ENCODE measurements around the gene ITGA6. TPM values are rescaled to one million over a fixed set of nuclear protein-coding genes. Genes with fewer than 3 reads are reported as not detected.

Gene ITGA6
- total RNA-seq, 2 donors from 2014 or later, result 90.0 to 210 TPM

DNA sequence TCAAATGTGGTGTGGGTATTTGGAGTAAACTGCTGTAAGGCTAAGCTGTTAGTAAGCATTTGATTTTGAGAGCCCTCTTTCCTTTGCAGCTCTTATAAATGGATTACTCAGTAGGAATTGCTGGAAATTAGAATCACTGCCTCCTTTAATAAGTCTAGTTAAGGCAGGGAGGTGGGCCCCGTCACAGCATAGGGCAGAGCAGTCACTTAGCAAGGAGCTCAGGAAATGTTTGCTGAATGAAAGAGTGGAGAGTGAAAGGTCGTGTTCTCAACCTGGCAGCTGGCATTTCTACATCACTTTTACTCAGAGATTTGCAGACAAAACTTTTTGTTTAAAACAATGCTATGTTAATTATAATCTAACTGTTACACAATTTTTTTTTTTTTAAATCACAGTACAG is 25.5 kb downstream of the ITGA6 start:
- H3K9me3 ChIP-seq, result no peaks in the 10 kb centered on the region
- peaks cover 51% of the 10 kb centered on the region for H3K4me1 ChIP-seq
- no peaks in the 10 kb centered on the region for H3K27me3 ChIP-seq
- intact Hi-C loops (cut with DNase I), result loop anchor here (5.0 kb wide), 1 partner anchor 271 kb away; no protein-coding TSS in a partner anchor
- H3K36me3 ChIP-seq (replicated peaks in 1 of 2; ENCODE audit: insufficient read depth in 1 of 2, low read depth in 2 of 2), result no peaks in the 10 kb centered on the region
- ATAC-seq (no peak), DNase-seq (no peak)
- WGBS, 2 donors, result 43 to 51% methylated on average over 2 of the region's 2 CpGs
- no peak overlapping the region for H3K27ac ChIP-seq
- H3K4me3 ChIP-seq, result no peak overlapping the region
- TF ChIP-seq POLR2A (IDR thresholded peaks at IDR 0.05), result no peak
- TF ChIP-seq, protein P1, sequence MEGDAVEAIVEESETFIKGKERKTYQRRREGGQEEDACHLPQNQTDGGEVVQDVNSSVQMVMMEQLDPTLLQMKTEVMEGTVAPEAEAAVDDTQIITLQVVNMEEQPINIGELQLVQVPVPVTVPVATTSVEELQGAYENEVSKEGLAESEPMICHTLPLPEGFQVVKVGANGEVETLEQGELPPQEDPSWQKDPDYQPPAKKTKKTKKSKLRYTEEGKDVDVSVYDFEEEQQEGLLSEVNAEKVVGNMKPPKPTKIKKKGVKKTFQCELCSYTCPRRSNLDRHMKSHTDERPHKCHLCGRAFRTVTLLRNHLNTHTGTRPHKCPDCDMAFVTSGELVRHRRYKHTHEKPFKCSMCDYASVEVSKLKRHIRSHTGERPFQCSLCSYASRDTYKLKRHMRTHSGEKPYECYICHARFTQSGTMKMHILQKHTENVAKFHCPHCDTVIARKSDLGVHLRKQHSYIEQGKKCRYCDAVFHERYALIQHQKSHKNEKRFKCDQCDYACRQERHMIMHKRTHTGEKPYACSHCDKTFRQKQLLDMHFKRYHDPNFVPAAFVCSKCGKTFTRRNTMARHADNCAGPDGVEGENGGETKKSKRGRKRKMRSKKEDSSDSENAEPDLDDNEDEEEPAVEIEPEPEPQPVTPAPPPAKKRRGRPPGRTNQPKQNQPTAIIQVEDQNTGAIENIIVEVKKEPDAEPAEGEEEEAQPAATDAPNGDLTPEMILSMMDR (IDR thresholded peaks at IDR 0.05), result no peak

DNA sequence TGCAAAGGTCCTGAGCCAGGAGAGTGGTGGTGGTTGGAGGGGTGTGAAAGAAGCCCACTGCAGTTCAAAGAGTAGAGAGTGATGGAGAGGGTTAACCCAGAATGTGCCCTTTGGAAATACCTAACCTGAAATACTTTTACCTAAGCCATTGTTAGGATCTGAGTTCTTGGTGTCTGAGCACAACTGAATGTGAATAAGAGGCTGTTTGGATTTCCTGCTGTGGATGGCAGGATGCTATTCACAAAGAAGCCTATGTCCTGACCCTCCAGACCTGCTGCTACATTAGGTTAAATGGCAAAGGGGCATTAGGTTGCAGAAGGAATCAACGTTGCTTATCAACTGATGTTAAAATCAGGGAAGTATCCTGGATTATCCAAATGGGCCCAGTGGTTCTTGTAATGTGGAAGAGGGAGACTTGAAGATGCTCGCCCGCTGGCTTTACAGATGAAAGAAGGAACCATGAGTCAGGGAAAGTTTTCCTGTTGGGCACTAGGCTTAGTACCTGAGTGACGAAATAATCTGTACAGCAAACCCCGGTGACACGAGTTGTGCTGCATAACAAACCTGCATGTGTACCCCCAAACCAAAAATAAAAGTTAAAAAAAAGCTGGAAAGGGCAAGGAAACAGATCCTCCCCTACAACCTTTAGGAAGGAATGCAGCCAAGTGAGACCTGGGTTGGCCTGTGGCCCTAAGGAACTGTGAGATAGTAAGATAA is 27.2 kb downstream of the ITGA6 start:
- intact Hi-C loops (cut with DNase I), result loop anchor here (5.0 kb wide), 1 partner anchor 272 kb away; no protein-coding TSS in a partner anchor
- 40 to 47% methylated on average over 6 of the region's 6 CpGs for WGBS, 2 donors
- ATAC-seq, result peak; percentile 43
- Histone ChIP-seq H3K4me1 (peaks cover 43% of the 10 kb centered on the region), H3K4me3 (no peak overlapping the region), H3K27me3 (no peaks in the 10 kb centered on the region), H3K27ac (peak overlapping the region; percentile 12 to 49 (median 36)), H3K36me3 (replicated peaks in 1 of 2; ENCODE audit: insufficient read depth in 1 of 2, low read depth in 2 of 2) (no peaks in the 10 kb centered on the region), H3K9me3 (no peaks in the 10 kb centered on the region)
- no peak for DNase-seq
- TF ChIP-seq, protein P1 (IDR thresholded peaks at IDR 0.05), result no peak
- no peak for TF ChIP-seq POLR2A (IDR thresholded peaks at IDR 0.05)

DNA sequence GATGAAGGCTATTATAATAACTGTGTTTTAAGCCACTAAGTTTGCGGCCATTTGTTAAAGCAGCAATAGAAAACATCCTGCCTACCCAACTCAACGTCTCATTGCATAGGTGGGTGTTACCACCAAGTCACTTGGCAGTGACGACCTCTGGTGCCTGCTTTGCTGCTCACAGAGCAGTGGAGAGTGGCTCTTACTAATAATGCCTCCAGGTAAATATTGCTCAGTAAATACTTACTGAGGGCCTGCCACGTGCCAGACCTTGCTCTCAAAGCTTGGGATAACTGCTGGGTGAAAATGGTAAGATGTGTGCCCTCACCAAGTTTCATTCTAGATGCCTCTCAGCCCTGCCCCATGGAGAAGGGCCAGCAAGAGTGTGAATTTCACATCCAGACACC is 27.7 kb downstream of the ITGA6 start:
- peak; percentile 59 for ATAC-seq
- intact Hi-C loops (cut with DNase I), result no loop called here
- no peak overlapping the region for H3K4me3 ChIP-seq
- peak; percentile 19 to 62 (median 46) for DNase-seq
- TF ChIP-seq POLR2A (IDR thresholded peaks at IDR 0.05), result no peak
- TF ChIP-seq, protein P1 (IDR thresholded peaks at IDR 0.05), result no peak
- peak overlapping the region; percentile 12 to 49 (median 36) for H3K27ac ChIP-seq
- H3K9me3 ChIP-seq, result no peaks in the 10 kb centered on the region
- peaks cover 48% of the 10 kb centered on the region for H3K4me1 ChIP-seq
- H3K27me3 ChIP-seq, result no peaks in the 10 kb centered on the region
- no peaks in the 10 kb centered on the region for H3K36me3 ChIP-seq (replicated peaks in 1 of 2; ENCODE audit: insufficient read depth in 1 of 2, low read depth in 2 of 2)
- 18 to 28% methylated on average over 3 to 4 of the region's 4 CpGs for WGBS, 2 donors

DNA sequence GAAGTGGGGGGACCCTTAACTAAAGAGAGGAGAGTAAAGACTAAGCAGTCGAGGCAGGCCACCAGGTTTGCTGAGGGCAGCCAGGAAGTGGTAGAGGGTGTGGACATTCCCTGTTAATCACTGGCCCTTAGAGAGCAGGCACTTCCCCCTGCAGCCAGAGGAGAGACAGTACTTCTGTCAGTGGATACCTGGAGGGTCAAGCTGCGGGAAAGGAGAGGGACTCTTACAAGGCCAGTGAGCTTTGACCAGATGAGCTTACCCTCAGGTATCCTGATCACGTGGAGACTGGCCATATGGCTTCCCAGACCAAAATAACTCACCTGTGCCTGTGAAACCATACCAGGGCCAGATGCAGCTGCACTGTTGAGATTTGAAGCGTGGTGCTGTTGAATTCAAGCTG is 28.6 kb downstream of the ITGA6 start:
- no peak for DNase-seq
- Histone ChIP-seq H3K9me3 (no peaks in the 10 kb centered on the region), H3K36me3 (replicated peaks in 1 of 2; ENCODE audit: insufficient read depth in 1 of 2, low read depth in 2 of 2) (no peaks in the 10 kb centered on the region), H3K4me1 (peaks cover 55% of the 10 kb centered on the region), H3K27me3 (no peaks in the 10 kb centered on the region), H3K27ac (peak overlapping the region; percentile 17 to 44 (median 28)), H3K4me3 (no peak overlapping the region)
- intact Hi-C loops (cut with DNase I), result no loop called here
- TF ChIP-seq, protein P1 (IDR thresholded peaks at IDR 0.05), result peak in 4 of 7 experiments; percentile 10 to 14 (median 11)
- no peak for TF ChIP-seq POLR2A (IDR thresholded peaks at IDR 0.05)
- WGBS, 2 donors, result 20 to 28% methylated on average over 4 of the region's 4 CpGs
- ATAC-seq, result peak; percentile 27

DNA sequence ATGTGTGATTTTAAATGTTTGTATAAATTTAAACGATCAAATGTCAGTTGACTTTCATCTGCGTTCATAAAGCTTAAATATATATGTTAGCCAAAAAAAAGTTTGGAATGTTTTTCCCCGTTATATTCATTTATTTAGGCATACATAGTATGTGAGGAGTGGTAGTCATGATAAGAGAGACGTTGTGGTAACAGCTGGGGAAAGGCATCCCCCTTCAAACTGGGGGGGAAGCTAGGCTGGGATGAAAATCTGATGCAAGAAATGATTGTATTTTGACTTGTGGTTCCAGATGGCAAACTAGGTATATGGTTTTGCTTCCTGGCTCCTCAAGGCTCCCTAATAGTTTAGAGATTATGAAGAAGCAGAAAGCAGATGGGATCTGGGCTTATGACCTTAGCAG is 30.1 kb downstream of the ITGA6 start:
- peaks cover 67% of the 10 kb centered on the region for H3K4me1 ChIP-seq

More for the DNA sequence above, 30.1 kb downstream of the ITGA6 start:
- TF ChIP-seq, protein P1 (IDR thresholded peaks at IDR 0.05), result no peak
- no peak for TF ChIP-seq POLR2A (IDR thresholded peaks at IDR 0.05)
- 57 to 61% methylated on average over 4 of the region's 4 CpGs for WGBS, 2 donors
- intact Hi-C loops (cut with DNase I), result no loop called here
- no peak overlapping the region for H3K4me3 ChIP-seq
- no peak overlapping the region for H3K27ac ChIP-seq
- H3K27me3 ChIP-seq, result no peaks in the 10 kb centered on the region
- H3K9me3 ChIP-seq, result no peaks in the 10 kb centered on the region
- ATAC-seq (no peak), DNase-seq (no peak)
- no peaks in the 10 kb centered on the region for H3K36me3 ChIP-seq (replicated peaks in 1 of 2; ENCODE audit: insufficient read depth in 1 of 2, low read depth in 2 of 2)

Measured in body of pancreas (tissue), 4 donors.